GM13976 (cell line): ENCODE results near the gene CD38.

Experiments used
- DNase-seq: peaks from one replicate; pipeline ENCODE4 v3.0.0; 2012; ENCODE audit warnings: low spot score
- in situ Hi-C: fragments of 300-500 bp; cut with MboI; formaldehyde crosslinking; loops from one replicate; pipeline ENCODE4 v1.12.0; 2022; ENCODE audit warnings: low sequenced_read_pairs, mixed read lengths, inconsistent platforms; ENCODE audit not compliant: unreplicated experiment
- TF ChIP-seq, protein P1 (sequence below): IDR thresholded peaks from 2 replicates; pipeline ENCODE4 v1.5.1; 2012; ENCODE audit warnings: borderline replicate concordance, mild to moderate bottlenecking; ENCODE audit not compliant: insufficient read depth; ENCODE audit errors: extremely low read depth, missing control alignments, control extremely low read depth

Gene CD38

DNA sequence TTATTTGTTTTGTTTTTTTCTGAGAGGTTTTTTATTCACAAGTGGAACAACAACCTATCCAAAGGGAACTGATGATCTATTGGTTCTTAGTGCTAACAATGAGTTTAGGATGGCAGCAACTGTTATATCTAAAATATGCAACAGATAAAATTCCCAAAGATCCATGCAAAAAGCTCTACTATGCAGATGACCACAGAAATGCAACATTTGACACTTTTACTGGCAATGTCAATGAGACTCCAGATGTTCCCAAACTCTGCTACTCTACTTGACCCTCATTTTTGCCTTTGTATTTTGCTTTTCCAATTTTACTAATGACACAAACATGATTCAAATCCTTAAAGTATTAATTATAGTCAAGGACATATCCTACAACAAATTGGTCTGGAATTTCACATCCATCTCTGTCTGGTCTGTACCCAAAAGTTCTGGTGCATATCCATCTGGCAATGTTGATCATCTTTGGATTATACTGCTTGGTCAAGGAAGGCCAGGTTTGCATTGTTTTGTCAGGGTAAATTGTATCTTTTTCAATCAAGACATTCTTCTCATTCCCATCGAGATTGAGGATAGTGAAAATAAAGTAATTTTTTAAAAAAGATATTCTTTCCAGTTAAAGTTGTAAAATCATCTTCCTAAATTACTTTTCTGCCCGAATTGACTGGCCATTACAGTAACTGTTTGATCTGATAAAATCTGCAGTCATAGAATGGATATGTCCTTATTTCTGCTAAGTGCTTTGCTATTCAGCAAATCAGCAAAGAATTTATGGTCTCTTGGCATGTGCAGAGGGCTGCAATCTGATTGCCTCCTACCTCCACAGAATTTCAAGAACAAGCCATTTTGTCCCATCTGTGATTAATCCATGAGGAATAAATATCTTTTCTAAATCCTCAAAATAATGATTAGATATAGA lies 86.8 kb downstream of the CD38 start:
- in situ Hi-C loops = no loop called here
- TF ChIP-seq, protein P1, sequence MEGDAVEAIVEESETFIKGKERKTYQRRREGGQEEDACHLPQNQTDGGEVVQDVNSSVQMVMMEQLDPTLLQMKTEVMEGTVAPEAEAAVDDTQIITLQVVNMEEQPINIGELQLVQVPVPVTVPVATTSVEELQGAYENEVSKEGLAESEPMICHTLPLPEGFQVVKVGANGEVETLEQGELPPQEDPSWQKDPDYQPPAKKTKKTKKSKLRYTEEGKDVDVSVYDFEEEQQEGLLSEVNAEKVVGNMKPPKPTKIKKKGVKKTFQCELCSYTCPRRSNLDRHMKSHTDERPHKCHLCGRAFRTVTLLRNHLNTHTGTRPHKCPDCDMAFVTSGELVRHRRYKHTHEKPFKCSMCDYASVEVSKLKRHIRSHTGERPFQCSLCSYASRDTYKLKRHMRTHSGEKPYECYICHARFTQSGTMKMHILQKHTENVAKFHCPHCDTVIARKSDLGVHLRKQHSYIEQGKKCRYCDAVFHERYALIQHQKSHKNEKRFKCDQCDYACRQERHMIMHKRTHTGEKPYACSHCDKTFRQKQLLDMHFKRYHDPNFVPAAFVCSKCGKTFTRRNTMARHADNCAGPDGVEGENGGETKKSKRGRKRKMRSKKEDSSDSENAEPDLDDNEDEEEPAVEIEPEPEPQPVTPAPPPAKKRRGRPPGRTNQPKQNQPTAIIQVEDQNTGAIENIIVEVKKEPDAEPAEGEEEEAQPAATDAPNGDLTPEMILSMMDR = no peak
- no peak for DNase-seq

DNA sequence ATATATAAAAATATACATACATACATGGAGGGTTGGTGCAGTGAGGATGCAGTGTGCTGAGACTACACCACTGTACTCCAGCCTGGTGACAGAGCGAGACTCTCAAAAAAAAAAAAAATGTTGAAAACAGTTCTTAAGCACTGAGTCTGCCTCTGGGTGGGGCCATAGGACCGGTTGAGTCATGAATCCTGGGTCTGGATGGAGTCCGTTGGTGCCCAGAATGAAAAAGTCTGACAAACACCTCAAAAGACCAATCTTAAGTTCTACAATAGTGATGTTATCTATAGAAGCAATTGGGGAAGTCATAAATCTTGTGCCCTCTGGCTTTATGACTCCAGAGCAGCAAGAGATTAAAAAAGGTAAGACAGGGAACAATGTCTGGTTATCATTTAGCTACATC lies 90.0 kb downstream of the CD38 start:
- DNase-seq = no peak
- TF ChIP-seq, protein P1 = no peak
- in situ Hi-C loops = no loop called here

DNA sequence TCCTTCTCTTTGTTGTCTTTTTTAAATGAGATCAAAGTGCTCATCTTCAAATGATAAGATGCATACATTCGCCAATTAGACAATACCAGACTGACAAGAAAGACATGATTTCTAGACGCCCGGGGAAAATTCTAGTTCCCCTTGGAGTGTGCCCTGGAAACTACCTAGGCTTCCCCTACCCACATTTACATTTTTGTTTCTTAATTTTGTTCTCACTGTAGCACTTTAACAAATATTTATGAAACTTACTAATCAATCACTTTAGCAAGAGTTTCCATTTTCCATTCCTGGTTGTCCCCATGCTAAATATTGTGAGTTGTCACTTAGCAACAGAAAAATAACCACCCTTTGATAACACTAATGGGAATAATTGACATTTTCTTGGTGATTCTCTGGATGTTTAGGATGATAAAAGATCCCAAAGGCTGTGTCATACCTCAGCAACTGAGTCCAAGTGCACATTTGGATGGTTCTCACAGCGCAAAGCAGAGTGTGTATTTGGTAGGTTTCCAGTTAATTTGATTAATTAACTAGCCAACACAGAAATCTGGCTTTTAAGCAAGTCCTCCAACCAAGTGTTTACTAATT lies 90.8 kb downstream of the CD38 start:
- TF ChIP-seq, protein P1 = no peak
- no peak for DNase-seq
- in situ Hi-C loops = no loop called here

DNA sequence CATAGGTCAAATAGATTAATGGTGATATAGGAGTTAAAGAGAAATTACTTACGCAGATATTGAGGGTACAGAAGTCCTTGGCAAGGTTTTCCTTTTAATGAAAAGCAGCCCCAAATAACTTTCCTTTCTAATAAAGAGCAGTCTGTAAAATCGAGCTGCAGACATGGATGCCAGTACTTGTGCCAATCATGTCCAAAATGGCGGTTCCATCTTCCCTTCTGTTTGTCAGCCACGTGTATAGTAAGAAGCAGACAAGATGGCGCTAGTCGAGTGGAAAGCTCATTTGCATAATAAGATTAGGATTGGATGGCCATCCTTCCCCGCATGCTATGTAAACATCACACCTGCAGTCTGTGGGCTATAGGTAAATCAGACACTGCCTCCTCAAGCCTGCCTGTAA lies 92.0 kb downstream of the CD38 start:
- TF ChIP-seq, protein P1 = no peak
- no peak for DNase-seq
- in situ Hi-C loops = no loop called here

DNA sequence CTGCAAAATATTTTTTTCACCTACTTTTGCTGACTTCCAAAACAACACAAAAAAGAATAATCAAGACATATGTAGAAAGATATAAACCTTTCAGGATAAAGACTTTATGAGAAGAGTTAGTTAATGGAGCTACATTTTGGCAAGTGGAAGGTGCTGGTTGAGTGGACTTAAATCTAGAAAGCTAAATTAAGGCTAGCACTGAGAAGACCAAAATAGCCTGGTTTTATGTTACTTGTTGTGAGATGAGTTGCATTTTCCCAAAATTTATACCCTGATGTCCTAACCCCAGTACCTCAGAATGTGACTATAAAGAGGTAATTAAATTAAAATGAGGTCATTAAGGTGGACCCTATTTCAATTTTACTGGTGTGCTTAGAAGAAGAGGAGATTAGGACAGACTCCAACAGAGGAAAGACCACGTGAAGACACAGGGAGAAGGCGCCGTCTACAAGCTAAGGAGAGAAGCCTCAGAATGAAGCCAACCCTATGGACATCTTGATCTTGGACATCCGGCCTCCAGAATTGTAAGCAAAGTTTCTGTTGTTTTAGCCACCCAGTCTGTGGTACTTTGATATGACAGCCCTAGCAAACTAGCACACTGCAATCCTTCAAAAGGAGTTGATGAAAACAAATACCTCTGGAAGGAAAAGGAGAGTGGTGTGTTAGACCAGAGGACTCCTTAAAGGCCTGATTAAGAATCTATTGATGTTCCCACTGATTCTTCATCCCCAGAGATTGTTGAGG lies 93.0 kb downstream of the CD38 start:
- no peak for DNase-seq
- TF ChIP-seq, protein P1 = no peak
- in situ Hi-C loops = no loop called here

DNA sequence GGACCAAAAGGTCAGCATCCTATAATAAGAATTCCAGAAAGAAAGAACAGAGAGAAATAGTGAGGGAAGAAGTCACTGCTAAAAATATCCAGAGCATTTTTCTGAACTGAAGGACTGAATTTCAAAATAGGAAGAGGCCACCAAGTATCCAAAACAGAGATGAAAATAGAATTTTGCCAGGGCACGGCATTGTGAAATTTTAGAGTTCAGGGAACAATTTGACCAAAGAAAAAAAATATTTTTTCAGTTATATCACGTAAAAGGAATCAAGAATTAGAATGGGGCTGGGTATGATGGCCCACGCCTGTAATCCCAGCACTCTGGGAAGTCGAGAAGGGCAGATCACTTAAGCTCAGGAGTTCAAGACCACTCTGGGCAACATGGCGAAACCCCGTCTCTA lies 95.0 kb downstream of the CD38 start:
- TF ChIP-seq, protein P1 = no peak
- in situ Hi-C loops = no loop called here
- no peak for DNase-seq
